ENCODE results near the gene COL21A1.

The COL21A1 gene

DNA sequence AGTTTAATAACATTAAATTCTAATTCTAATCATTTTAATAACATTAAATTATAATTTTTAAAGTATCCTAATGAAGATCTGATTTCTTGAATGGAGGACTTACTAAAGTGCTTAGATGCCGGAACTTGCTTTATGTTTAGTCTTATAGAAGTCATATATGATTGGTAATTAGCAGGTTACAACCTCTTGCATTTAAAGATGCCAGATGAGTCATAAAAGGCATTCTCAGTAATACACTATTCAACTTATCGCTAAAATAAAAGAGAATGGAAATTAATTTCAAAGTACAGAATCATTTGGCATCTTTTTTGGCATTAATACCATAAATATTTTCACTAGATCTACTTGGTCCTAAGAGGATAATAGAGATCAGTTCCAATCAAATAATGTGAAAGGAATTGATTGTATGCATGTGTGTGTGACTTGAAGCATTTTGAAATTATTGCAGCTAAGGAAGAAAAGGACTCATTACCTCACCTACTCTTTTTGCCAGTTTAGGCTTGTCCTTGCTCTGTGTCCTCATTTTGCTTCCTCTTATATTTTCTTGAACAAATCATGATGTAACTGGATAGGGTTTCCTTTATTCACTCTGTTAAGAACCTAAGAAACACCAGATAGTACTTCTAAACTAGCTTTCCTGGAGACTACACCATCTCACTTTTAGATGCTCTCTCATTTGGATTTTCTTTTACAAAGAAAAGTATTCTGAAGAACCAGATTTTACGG lies 2.7 kb downstream of the COL21A1 start:
- DNase-seq: no peak

DNA sequence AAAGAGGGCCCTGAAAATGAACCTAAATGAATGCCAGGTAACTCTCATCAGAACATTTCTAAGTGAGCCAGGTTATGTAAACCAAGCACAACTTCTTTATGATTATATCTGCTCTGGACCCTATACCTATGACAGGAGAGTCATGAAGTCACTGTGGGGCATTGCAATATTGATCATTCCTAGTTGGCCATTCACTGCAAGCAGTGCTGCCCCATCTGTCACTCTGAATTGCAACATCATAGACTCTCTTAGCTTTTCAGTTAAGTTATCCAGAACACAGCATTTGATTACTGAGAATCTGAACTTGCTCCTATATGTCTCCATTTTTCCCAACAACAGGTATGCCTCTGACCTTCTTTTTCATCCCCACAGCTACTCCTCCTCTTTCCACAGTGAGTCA lies 3.3 kb downstream of the COL21A1 start:
- no peak for DNase-seq

DNA sequence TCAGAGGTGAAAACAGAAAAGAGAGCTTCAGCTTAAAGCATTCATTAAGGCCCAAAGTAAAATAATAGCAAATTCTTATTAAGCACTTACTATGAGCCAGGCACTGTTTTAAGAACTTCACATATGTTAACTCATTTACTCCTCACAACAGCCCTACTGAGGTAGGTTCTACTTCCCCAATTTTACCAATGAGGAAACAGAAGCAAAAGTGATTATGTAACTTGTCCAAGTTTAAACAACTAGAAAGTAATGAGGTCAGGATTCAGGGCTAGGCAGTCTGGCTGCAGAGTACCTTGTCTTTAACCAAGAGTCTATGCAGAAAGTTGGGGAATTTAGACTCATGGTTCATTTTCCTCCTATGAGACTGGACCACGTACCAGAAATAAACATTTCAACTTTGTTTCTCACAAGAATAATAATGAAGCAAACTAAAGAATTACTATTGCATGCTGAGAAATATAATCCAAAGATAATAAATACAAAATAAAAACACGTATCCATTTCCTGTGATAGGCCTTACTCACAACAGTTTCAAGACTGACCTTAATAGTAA lies 3.8 kb downstream of the COL21A1 start:
- DNase-seq: no peak

DNA sequence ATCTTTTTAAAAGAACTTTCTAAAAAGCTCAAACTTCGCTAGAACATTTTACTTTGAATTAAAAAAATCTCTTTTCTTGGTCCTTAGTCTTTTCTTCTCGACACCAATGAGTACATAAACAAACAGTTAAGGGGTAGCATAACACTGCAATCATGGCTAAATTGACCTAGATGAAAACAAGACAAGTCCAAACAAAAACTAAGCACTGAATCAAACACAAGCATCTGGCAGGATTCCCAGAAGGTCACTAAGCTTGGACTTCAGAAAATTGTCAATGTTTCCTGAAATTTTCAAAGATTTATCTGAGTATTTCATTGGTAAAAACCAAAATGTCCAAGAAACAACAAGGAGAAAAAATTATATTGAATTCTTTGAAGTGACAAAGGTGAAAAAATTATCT lies 5.0 kb downstream of the COL21A1 start:
- DNase-seq: peak; percentile 24

DNA sequence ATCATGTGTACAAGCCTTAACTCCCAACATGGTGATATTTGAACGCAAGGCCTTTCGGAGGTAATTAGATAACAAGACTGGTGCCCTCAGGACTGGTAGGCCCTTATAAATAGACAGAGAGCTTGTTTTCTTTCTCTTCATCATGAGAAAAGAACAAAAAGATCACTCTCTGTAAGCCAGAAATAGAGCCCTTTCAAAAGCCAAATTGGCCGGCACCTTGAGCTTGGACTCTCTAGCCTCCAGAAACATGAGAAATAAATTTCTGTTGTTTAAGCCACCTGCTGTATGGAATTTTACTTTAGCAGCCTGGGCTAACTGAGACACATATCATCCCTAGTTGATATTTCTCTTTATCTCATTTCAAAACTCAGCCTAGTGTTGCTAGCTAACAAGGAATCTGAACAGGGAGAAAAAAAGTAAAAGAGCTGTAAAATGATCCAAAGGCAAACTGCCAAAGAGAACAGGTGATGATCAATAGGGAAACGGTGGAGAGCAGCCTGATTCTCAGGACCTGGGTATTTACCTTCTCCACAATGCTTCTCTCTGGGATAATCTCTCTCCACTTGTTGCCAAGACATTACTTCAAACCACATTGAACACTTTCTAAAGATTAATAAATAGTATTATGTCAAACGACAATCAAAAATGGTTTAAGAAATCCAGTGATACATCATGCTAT lies 6.1 kb downstream of the COL21A1 start:
- DNase-seq: no peak

DNA sequence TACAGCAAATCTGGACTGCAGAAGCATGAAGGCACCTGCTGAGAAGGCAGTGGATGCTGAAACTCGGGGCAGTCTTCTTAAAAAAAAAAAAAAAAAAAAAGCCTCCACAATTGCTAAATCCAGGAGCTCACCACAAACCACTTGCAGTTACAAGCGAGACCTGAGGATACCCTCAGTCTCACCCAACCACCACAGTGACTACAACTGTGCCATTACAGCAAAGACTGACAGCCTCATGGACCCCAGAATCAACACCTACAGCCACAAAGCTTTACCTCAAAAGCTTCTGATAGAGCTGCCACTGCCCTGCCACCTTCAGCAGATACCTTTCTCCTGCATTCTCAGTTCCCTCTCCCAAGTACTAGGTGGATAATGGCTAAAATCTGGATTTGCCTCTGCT lies 9.0 kb downstream of the COL21A1 start:
- DNase-seq: no peak

DNA sequence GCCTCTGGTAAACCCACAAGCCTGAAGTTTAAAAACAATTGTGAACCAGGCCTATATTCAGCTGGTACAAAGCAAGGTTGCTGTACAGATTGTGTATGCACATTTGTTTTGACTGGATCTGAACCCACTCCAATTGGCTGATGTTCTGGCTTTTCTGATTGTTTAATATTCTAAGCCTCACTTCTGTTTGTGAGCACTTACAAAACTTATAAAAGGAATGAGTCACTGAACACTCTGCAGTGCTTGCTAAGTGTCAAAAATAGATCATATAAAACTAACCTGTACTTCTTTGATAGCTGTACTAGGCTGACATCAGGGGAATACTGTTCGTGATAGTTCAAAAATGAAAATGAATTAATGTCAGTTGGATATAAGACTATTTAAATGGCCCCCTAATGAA lies 12.1 kb downstream of the COL21A1 start:
- DNase-seq: peak; percentile 47

DNA sequence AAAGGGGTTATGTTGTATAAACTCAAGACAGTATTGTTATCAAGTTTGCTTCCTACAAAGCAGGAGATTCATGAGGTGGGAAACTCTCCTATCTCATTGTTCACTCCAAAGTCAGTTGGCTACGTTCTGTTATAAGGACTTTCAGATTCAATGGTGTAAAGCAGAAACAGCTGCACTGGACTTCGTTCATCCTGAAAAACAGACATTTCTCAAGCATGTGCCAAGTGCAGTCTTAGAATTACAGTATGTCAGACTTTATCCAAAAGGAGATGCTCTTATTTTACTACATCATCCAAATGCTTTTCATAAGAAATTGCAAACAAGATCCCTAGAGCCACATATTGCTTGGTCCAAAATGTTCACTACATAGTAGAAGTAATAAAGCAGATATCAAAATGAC lies 14.9 kb downstream of the COL21A1 start:
- DNase-seq: no peak

DNA sequence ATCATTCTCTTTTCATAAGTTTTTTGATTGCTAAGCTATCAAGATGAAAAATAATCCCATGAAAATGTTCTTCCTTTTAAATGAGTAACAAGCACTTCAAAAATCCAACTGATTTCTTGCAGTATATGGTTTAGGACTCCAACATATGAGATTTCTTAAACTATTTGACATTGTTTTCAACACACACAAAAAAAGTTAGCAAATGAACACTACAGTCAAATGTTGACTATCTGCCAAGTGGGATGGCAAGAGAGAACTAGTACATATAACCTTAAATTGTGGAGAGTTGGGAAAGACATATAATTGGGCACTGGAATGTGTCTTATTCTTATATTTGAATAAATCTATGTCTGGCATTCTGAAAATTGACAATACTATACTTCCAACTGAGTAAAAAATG lies 15.6 kb downstream of the COL21A1 start:
- no peak for DNase-seq

DNA sequence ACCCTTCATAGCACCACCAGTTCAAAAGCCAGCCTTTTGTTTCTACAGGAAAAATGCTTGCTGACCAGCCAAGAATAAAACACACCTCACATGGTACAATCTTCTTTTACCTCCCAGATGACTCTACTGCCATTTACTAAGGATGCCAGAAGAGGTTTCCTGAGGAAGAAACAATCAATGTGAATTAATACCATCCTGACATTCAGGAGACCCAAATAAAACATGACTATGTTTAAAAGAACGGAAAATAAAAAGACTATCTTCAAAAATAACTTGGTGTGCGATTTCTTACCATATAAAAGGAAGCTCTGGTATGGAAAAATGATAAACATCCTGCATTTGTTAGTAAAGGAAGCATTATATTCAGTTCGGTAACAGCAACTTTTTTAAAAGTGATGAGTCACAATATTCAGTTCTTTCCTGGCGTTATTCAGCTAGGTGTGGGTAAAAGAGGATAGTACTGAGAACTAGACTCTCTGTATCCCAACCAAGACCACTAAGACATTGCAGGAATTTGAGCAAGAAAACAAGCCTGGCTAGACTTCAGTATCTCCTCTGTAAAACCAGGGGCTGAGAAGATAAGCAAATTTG lies 16.3 kb downstream of the COL21A1 start:
- peak; percentile 6 for DNase-seq

DNA sequence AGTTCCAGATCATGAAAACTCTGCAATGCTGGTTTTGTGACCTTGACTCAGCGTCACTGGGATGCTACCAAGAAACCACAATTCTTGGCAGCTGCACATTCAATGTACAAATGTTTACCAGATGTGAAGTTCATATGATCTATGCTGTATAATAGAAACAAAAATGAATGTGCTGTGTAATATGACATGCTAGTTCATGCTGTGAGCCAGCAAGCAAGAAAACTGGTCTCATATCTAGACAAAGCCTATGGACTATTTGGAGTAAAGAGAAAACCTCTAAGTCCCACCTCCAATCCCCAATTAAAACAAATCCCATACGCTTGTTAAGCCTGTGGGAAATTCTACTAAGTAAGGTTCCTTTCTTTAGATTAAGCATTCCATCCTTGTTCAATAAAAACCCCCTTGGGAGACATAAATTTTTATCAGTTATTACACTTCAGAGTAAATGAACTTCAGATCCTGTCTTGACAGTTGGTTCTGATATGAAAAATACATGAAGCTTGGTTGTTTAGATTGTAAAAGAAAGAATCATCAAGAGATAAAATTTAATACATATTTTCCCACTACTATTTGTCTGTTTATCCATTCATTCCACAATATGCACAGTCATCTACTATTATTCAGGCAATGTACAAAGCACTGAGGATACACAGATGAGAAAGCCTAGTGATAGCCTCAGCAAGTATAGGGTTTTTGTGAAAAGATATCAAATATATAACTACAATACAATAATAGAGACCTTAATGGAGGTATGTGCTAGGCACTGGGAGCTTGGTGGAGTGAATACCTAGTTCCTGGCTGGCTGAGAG lies 20.1 kb downstream of the COL21A1 start:
- peak; percentile 89 for DNase-seq

DNA sequence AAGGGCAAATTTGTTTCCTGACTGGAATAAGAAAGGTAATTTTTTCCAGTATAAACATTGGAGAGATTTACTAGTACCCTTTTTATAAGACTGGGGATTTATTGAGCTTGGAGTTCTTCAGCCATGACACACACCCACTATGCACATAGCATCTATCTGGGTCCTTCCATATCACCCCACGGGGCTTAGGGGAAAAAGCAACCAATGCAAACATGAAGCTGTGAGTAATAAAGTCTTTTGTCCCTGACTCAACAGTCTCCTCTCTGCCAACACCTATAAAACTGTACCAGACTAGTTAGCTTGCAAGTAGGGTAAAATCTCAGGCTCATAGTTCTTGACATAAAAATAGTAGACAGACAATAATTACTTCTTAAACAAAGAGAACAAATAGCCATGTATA lies 23.4 kb downstream of the COL21A1 start:
- peak; percentile 82 for DNase-seq

DNA sequence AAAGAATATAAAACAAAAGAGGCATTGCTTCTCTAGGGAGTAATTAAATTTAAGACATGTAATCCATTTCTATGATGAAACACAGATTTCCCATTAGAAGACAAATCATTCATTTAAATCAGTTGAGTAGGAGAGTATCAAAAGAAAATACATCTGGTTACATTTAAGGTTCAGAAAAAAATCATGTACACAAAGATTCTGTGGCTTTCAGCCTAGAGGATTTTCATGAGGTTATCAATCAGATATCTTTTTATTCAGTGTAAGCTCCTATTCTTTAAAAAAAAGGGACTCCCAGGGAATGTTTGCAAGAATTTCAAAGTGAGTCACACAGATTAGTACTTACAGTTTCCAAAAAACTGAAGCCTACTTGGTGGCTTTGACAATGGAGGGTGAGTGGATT lies 24.9 kb downstream of the COL21A1 start:
- peak; percentile 52 for DNase-seq

DNA sequence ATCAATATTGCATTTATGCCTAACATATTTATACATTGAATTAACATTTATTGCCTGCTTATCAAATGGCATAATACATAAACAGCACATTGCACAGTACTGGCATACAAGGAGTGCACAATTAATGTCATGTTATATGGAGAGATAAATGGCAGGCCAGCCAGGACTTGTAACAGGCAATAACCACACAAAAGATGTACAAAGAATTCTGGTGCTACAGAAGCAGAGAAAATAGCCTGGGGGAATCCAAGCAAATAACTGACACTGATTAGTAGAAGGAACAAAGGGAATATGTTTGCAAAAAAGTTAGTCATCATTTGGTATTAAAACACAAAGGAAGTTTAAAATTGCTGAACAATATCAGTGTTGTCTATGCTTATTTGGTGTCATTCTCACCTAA lies 27.3 kb downstream of the COL21A1 start:
- DNase-seq: no peak

DNA sequence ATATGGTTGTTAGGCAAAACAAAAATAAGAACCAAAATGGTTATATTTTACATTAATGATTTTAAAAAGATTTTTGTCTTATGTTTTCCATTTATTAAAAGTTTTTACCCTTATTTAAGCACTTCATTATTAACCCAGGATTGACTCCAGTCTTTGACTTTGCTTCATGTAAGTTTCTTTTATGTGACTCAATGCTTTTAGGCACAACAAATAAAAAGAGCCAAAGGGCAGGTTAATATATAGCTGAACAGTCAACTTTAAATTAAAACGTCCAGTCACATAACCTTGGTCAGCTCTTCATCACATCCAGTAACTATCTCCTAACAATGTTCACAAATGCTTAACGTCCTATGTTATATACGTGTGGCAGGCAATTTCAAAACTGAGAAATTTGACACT lies 32.7 kb downstream of the COL21A1 start:
- no peak for DNase-seq

DNA sequence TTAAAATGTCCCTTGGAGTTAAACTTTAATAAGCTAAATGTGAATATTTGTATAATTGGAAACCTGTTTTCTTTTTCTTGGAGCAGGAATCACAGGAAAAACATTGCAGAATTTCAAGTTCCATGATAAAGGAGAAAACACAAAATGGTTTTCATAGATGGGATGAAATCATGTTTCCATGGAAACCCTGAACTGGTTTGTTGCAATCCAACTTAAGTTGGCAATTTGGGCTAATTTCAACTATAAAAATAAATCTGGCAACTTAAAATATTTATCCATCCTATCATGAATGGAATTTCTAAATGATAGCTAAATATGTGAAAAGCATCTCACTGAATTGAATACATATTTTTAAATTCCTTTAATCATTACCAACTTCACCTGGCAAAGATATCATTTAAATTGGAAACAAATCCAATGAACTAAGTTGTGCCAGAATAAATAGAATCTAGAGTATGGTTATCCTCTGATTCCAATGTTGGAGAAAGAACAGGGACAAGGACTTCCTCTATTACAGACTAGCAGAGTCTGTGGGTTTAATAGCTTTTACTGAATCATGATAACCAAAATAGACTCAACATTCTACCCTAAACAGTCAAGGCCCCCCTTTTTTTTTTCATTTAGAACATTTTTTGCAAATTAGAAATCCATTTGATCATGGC lies 33.2 kb downstream of the COL21A1 start:
- DNase-seq: no peak

DNA sequence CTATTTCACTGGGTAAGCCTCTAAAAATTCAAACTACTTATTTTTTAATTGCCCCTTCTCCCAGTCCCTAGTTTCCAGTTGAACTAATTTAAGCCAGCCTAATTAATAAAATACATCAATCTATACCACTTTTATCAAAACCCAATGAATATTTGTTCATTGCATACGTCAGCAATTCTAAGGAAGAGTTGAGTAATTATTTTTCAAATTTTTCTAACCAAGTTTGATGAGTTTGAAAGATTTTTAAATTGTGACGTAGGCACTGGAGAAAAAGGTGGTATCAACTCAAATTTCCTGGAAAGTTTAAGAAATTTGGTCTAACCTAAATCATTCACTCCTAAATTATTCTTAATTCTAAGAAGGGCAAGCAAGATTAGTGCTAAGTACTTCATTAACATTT lies 35.7 kb downstream of the COL21A1 start:
- no peak for DNase-seq

DNA sequence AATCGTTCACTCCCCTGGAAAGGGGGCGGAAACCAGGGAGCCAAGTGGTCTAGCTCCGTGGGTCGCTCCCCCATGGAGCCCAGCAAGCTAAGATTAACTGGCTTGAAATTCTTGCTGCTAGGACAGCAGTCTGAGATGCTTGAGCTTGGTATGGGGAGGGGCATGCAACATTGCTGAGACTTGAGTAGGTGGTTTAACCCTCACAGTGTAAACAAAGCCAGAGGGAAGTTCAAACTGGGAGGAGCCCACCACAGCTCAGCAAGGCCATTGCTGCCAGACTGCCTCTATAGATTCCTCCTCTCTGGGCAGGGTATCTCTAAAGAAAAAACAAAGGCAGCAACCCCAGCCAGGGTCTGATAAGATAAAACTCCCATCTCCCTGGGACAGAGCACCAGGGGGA lies 43.2 kb downstream of the COL21A1 start:
- no peak for DNase-seq

DNA sequence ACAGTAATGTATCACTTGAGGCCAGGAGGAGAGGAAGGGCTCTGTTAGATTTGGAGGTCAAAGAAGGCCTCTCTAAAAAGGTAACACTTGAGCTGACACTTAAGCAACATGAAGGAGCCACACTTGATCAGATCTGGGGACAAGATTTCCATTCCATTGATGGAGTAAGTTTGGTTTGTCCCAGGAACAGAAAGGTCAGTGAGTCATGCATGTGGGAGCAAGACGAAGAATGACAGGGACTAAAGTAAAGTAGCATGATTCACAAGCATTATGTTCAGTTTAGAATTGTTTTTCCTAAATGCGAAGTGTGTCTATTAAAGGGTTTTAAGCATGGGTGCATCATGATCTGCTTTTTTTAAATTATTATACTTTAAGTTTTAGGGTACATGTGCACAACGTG lies 47.4 kb downstream of the COL21A1 start:
- peak; percentile 73 for DNase-seq

DNA sequence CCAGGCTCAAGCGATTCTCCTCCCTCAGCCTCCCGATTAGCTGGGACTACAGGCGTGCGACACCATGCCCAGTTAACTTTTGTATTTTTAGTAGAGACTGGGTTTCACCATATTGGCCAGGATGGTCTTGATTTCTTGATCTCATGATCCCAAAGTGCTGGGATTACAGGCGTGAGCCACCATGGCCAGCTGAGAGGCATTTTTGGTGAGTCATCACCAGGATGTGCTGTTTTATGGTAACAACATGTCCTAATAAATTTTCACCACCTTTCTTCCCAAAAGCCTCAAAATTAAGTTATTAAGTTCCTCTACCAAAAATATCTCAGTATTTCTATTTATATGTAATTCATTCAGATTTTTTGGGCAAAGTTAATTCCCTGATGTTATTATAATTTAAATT lies 53.5 kb downstream of the COL21A1 start:
- peak; percentile 62 for DNase-seq

DNA sequence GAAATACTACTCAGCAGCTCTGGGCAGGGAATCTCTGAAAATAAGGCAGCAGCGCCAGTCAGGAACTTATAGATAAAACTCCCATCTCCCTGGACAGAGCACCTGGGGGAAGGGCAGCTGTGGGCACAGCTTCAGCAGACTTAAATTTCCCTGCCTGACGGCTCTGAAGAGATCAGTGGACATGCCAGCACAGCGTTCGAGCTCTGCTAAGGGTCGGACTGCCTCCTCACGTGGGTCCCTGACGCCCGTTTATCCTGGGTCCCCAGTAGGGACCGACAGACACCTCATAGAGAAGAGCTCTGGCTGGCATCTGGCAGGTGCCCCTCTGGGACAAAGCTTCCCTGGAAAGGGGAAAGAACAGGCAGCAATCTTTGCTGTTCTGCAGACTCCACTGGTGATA lies 59.0 kb downstream of the COL21A1 start:
- no peak for DNase-seq

DNA sequence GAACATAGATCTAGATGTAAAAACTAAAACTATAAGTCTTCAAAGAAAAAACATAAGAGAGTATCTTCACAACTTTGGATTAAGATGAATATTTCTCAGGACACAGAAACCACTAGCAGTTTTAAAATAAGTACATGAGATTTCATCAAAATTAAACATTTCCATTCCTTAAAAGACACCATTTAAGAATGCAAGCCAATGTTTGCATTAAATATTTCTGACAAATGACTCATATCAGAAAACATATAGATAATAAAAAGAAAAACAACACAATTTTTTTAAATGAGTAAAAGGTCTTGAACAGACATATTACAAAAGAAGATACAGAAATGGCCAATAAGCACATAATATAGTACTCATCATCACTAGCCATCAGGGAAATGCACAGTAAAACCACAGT lies 59.7 kb downstream of the COL21A1 start:
- DNase-seq: no peak

DNA sequence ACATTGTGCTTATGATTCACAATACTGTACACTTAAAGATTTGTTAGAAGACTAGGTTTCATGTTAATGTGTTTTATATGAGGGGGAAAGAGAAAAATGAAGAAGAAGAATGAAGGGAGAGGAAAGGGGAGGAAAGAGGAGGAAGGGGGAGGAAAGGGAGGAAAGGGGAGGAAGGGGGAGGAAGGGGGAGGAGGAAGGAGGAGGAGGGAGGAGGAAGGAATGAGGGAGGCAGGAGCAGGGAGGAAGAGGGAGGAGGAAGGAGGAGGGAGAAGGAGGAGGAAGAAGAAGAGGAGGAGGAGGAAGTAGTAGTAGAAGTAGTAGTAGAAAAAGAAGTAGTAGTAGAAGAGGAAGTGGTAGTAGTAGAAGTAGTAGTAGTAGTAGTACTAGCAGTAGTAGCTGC lies 70.6 kb downstream of the COL21A1 start:
- DNase-seq: no peak

Measured in HCEC 1CT (cell line).